GM21737 (cell line): ENCODE measurements around the gene SMIM28.
"Not testable (repeated sequence)": the region's sequence is repeated elsewhere in the genome, so short reads cannot be mapped to it uniquely, and the experiment has no call there.

ENCODE experiments used
- ATAC-seq: cut with Tn5 transposase; IDR thresholded peaks from one replicate; pipeline ENCODE4 v1.9.1; 2021; ENCODE audit warnings: mild to moderate bottlenecking, moderate library complexity; ENCODE audit not compliant: unreplicated experiment

SMIM28 gene

GRCh38 chr6:138403801-138404665, 26.3 kb downstream of the SMIM28 start, which contains the start of gene HEBP2:
HEBP2 (plus strand) TSS chr6:138404223; CDS start chr6:138404496, 273 bp downstream.
- ATAC-seq = peak; percentile 96

GRCh38 chr6:138404666-138405337, 27.1 kb downstream of the SMIM28 start:
- no peak for ATAC-seq

GRCh38 chr6:138405816-138406413, 28.2 kb downstream of the SMIM28 start:
- no peak for ATAC-seq

DNA sequence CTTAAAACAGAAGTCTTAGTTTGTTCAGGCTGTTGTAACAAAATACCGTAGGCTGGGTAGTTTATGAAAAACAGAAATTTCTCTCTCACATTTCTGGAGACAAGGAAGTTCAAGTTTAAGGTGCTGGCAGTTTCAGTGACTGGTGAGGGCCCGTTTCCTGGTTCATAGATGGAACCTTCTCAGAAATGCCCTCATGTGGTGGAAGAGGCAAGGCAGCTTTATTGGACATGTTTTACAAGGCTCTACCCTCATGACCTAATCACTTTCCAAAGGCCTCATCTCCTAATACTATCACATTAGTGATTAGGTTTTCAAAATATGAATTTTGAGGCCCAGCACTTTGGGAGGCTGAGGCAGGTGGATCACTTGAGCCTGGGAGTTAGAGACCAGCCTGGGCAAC, 28.7 kb downstream of the SMIM28 start:
- no peak for ATAC-seq

DNA sequence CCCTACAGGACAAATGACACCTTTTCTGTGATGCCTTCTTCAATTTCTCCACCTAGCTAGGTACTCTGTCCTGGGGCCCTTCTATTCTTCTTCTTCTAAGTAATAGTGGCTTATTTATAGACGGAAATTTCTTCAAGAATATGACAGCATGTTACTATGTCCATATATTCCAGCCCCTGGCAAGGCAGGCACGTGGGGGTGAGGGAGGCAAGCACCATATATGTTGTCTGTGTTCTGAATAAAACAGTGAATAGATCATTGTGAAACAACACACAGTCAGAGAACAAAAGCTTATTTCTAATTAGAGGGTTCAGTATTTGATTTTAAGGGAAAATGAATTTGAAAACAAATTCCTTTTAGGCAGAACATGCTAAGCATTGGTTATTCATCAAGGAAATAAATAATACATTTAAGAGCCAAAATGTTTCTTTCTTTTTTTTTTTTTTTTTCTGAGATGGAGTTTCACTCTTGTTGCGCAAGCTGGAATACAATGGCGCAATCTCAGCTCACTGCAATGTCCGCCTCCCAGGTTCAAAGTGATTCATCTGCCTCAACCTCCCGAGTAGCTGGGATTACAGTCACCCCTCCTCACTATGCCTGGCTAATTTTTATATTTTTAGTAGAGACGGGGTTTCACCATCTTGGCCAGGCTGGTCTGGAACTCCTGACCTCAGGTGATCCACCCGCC, 32.5 kb downstream of the SMIM28 start:
- ATAC-seq = no peak

DNA sequence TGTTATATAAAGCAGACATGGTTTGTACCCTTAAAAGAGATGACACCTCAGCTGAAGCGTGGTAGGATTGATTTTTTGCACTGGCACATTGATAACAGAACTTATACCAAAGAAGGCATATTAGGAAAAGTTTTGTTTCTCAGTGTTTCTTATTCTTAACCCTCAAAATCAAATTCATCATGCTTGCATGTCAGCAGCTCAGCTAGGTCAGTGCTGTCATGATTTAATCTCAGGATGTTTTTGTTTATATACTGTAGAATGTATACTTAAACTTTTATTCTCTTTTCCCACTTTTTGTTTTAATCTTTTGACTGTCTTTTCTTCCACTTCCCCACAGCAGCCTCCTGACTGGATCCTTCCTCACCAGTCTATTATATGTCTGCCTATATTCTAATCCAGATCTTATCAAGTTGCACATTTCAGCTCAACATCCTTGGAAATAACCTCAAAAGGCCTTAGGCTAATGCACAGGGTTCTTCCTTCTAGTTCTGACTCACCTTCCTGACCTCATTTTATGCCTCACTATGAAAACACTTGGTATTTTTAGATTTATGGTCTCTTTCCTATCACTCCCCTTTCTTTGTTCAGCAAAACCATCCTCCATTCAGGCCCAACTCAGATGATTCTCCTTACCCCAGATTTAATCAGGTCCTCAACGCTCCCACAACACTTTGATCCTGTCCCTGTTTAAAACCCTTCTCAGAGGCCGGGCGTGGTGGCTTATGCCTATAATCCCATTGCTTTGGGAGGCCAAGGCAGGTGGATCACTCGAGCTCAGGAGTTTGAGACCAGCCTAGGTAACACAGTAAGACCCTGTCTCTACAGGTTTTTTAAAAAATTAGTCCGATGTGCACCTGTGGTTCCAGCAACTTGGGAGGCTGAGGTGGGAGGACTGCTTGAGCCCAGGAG, 33.5 kb downstream of the SMIM28 start:
- no peak for ATAC-seq

- ATAC-seq = no peak
Measured at GRCh38 chr6:138415125-138415524, 37.4 kb downstream of the SMIM28 start.

DNA sequence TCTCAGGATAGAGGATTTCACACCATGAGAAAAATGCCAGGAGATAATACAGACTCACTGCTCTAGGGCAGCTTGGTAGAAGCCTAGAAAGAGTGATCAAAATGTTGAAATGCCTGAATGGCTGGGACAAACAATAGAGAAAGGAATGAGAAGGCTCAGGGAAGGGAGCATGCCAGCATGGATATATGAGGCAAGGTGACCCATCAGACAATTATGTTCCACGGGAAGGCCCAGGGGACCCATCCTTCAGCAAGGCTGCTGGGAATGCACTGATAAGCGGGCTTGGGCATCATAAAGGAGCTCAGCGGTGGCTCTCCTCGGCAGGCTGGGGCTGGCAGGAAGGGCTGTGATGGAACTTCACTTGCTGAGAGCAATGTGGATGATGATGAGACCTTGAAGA, 38.5 kb downstream of the SMIM28 start:
- no peak for ATAC-seq

DNA sequence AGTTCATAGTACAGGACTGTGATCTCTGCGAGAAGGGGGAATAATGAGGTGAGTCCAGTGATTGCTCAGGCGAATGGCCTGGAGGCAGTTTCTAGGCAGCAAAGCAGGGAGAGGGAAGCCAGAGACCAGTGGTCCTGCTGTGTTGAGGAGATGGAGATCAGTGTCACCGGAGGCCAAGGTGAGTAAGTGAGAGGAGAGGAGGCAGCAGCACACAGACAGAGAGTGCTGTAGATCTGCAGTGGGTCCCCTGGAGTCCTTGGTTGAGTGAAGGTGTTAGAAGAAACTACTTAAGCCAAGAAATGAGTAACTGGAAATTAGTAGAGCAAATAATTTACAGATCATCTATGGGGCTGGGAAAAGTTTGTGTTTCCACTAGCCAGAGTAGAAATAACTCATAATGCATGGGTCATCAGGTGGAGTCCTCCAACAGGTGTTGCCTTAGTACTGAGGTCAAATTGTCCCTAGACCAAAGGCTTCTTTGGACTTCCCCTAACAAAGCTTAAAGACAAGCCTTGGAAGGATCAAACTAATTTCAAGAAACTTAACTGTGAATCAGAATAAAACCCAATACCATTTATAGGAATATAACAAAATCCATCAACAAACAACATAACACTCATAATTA, 39.9 kb downstream of the SMIM28 start:
- no peak for ATAC-seq

DNA sequence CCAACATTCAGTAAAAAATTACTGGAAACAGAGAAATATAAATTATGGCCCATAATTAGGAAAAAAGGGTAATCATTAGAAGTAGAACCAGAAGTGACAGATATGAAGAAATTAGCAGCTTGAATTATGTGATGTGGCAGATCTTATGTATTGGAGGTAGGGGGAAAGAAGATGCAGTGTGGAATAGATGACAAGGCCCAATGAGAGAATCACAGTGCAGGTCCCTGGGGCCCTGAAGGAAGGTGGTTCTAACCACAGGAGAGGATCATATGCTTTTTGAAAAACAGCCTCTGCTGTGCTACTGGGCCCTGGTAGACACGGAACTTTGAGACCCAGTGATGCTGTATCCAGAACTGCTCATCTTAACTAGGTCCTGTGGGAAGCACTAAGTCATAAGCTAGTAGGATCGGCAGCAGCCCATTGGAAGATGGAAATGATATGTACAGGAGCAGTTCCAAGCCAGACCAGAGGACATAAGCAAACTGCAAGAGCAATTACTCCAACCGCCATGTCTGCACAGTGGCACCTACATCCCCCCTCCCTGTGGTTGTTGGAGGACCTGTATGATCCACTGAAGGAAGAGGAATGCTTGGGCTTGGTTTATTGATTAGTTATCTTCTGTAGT, 40.5 kb downstream of the SMIM28 start:
- no peak for ATAC-seq

DNA sequence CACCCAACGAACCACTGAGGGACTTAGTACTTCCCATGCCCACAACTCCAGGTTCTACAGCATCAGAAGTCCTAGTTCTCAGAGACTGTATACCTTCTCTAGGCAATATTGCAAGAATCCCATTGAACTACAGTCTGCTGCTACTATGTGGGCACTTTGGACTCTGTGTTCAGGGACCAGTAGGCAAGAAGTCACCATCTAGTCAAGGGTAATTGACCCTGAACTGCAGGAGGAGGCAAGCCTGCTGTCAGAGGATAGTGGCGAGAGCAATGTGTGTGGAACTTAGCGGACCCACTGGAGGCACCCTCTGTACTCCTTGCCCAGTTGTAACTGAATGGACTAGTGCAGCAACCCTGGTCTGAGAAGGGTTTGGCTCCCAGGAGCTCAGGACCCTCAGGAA, 42.1 kb downstream of the SMIM28 start:
- no peak for ATAC-seq

GRCh38 chr6:138420356-138420755, 42.7 kb downstream of the SMIM28 start:
- ATAC-seq = no peak

GRCh38 chr6:138421089-138421488, 43.4 kb downstream of the SMIM28 start:
- no peak for ATAC-seq

DNA sequence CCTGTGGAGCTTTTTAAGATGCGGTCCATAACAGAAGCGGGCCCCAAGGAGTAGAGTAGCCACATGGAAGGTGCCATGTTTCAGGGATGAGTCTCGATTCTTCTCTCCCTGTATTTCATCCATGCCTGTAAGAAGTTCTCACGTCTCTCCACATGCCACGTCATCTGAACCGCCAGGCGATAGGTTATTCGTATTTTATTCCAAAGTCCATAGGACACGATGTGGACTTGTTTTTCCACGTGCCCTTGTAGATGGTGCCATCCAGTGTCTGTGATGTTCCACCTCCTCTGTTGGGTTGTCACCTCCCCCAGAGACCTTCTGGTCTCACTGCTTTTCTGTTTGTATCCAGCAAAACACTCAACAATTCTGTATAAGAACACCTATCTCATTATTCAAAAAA, 43.9 kb downstream of the SMIM28 start:
- no peak for ATAC-seq

GRCh38 chr6:138422861-138423260, 45.2 kb downstream of the SMIM28 start:
- no peak for ATAC-seq

GRCh38 chr6:138424004-138424904, 46.5 kb downstream of the SMIM28 start:
- ATAC-seq = no peak

DNA sequence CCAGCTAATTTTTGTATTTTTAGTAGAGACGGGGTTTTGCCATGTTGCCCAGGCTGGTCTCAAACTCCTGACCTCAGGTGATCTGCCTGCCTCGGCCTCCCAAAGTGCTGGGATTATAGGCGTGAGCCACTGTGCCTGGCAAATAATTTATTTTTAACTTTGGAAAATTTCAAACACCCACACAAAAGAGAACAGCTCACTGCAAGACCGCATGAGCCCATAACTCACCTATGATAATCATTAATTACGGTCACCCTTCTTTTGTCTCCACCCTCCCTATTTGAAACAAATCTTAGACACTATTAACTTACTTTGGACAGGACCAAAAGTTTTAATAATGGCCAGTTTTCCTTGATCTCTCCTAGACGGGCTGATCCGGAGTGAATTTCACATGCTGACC, 47.6 kb downstream of the SMIM28 start:
- ATAC-seq = not testable (repeated sequence)

- ATAC-seq = no peak
Measured at GRCh38 chr6:138426500-138427123, 48.9 kb downstream of the SMIM28 start.
